GM12878 (cell line): Measurements from ENCODE around the gene IFNA2. TPM values are rescaled to one million over a fixed set of nuclear protein-coding genes. Genes with fewer than 3 reads are reported as not detected.

Experiments used
- ATAC-seq: fragments of 200-7000 bp; cut with Tn5 transposase; 3 replicates; pipeline ENCODE4 v1.9.1; 2020; ENCODE audit warnings: mild to moderate bottlenecking, moderate library complexity
- BruUV-seq: library from RNA; stranded (reverse); fragments of 400-500 nt; replicated peaks from 2 replicates; lab custom pipeline; 2021; lab: Mats Ljungman, UMichigan
- CTCF ChIA-PET: fragments of 300-600 bp; sonication (Branson Sonifier 250); formaldehyde crosslinking; extraction: SDS; loops from one replicate; lab custom pipeline; 2021; ENCODE audit warnings: inconsistent platforms; lab: Yijun Ruan, JAX
- POLR2A ChIA-PET: fragments of 350-600 bp; formaldehyde crosslinking; extraction: SDS; loops from one replicate; lab custom pipeline; 2021; ENCODE audit warnings: inconsistent platforms; lab: Charles Lee
- RAD21 ChIA-PET: fragments of 300-600 bp; sonication (Branson Sonifier 250); formaldehyde crosslinking; loops from one replicate; lab custom pipeline; 2023; ENCODE audit warnings: antibody characterized with exemption; ENCODE audit not compliant: unreplicated experiment; lab: Charles Lee
- SMC1A ChIA-PET: fragments of 300-600 bp; sonication (Branson Sonifier 250); formaldehyde crosslinking; loops from one replicate; lab custom pipeline; 2023; ENCODE audit not compliant: unreplicated experiment, uncharacterized antibody; lab: Charles Lee
- DNase-seq: peaks from one replicate; pipeline ENCODE4 v3.0.0-alpha.2; 2011; ENCODE audit warnings: low read depth, low spot score
- FAIRE-seq: peaks from 3 replicates; lab custom pipeline; 2011; peaks lifted over from hg19 to GRCh38; lab: Jason Lieb, UNC
- H2AFZ ChIP-seq: 2 replicates; pipeline ENCODE4 v1.6.0; 2011; ENCODE audit warnings: low read depth, low read length, control low read depth; ENCODE audit not compliant: control insufficient read depth
- H3K27ac ChIP-seq: 2 replicates; pipeline ENCODE4 v1.5.1; 2011; ENCODE audit warnings: control low read depth; ENCODE audit not compliant: control insufficient read depth, insufficient read depth
- H3K27me3 ChIP-seq, 2 experiments: replicated peaks in 1 of 2; 2 replicates each; pipeline versions ENCODE4 v1.6.0 to v1.6.1; 2011; ENCODE audit warnings: low read length in 1 of 2; ENCODE audit not compliant: control insufficient read depth in 2 of 2, insufficient read depth in 2 of 2
- H3K36me3 ChIP-seq, 2 experiments: 2 replicates each; pipeline ENCODE4 v1.5.1; 2011; ENCODE audit warnings: low read length in 1 of 2; ENCODE audit not compliant: control insufficient read depth in 2 of 2, insufficient read depth in 2 of 2
- H3K4me1 ChIP-seq: 2 replicates; pipeline ENCODE4 v1.6.1; 2011; ENCODE audit warnings: mild to moderate bottlenecking, low read length, moderate library complexity, mixed read lengths; ENCODE audit not compliant: control insufficient read depth, insufficient read depth
- H3K4me2 ChIP-seq: 2 replicates; pipeline ENCODE4 v1.6.0; 2011; ENCODE audit warnings: control low read depth; ENCODE audit not compliant: control insufficient read depth, insufficient read depth
- H3K4me3 ChIP-seq: fragments of 200-600 bp; sonication (generic); 2 replicates; pipeline ENCODE4 v1.5.1; 2016
- H3K79me2 ChIP-seq: 2 replicates; pipeline ENCODE4 v1.6.0; 2011; ENCODE audit warnings: low read length; ENCODE audit not compliant: control insufficient read depth, insufficient read depth
- H3K9ac ChIP-seq: 2 replicates; pipeline ENCODE4 v1.8.0; 2011; ENCODE audit warnings: low read length, control low read depth, mixed read lengths; ENCODE audit not compliant: control insufficient read depth, insufficient read depth
- H3K9me3 ChIP-seq: replicated peaks from 3 replicates; pipeline ENCODE4 v1.5.1; 2011; ENCODE audit warnings: mild to moderate bottlenecking, low read length; ENCODE audit not compliant: control insufficient read depth, insufficient read depth
- H4K20me1 ChIP-seq: 2 replicates; pipeline ENCODE4 v1.6.0; 2011; ENCODE audit not compliant: control insufficient read depth, insufficient read depth
- GABPA ChIP-seq: IDR thresholded peaks from 2 replicates; pipeline ENCODE4 v1.6.1; 2014; ENCODE audit warnings: antibody characterized with exemption, low read depth, mild to moderate bottlenecking, inconsistent platforms
- HDAC2 ChIP-seq: fragments of 200-600 bp; sonication (generic); IDR thresholded peaks from 2 replicates; pipeline ENCODE4 v1.6.1; 2017
- HDAC6 ChIP-seq: fragments of 200-600 bp; sonication (generic); IDR thresholded peaks from one replicate; pipeline ENCODE4 v1.8.0; 2017; ENCODE audit warnings: antibody characterized with exemption; ENCODE audit not compliant: unreplicated experiment
- IKZF1 ChIP-seq: fragments of 450-650 bp; conservative IDR thresholded peaks from 2 replicates; pipeline ENCODE4 v1.6.1; 2017; ENCODE audit warnings: antibody characterized with exemption, mild to moderate bottlenecking
- IKZF2 ChIP-seq, 2 experiments: fragments of 450-650 bp; IDR thresholded peaks; 2 replicates each; pipeline ENCODE4 v1.6.1; 2017; ENCODE audit warnings: mild to moderate bottlenecking in 2 of 2, moderate library complexity in 2 of 2
- JUND ChIP-seq: IDR thresholded peaks from 2 replicates; pipeline ENCODE4 v1.6.1; 2012; ENCODE audit warnings: low read depth, mild to moderate bottlenecking, low read length, improper control_type of control experiment, moderate library complexity
- MEF2B ChIP-seq: fragments of 450-650 bp; IDR thresholded peaks from 2 replicates; pipeline ENCODE4 v1.6.1; 2018; ENCODE audit warnings: mild to moderate bottlenecking, moderate library complexity; ENCODE audit not compliant: partially characterized antibody, poor library complexity, severe bottlenecking
- MYB ChIP-seq: fragments of 150-350 bp; IDR thresholded peaks from 2 replicates; pipeline ENCODE4 v1.6.1; 2014; ENCODE audit warnings: mild to moderate bottlenecking, low read depth, low read length, borderline replicate concordance
- PAX8 ChIP-seq: fragments of 450-650 bp; IDR thresholded peaks from 2 replicates; pipeline ENCODE4 v1.6.1; 2017; ENCODE audit warnings: mild to moderate bottlenecking, moderate library complexity
- RCOR1 ChIP-seq: conservative IDR thresholded peaks from 2 replicates; pipeline ENCODE4 v1.6.1; 2012; ENCODE audit warnings: low read depth, low read length, improper control_type of control experiment
- SMC3 ChIP-seq: IDR thresholded peaks from 2 replicates; pipeline ENCODE4 v1.6.1; 2011; ENCODE audit warnings: low read length, improper control_type of control experiment, borderline replicate concordance
- SP1 ChIP-seq: IDR thresholded peaks from one replicate; pipeline ENCODE4 v1.6.1; 2011; ENCODE audit warnings: low read depth, low read length
- SRF ChIP-seq, 2 experiments: IDR thresholded peaks; 2 replicates each; pipeline ENCODE4 v1.6.1; 2011; ENCODE audit warnings: low read depth in 2 of 2, low read length in 2 of 2, mild to moderate bottlenecking in 1 of 2, moderate library complexity in 1 of 2
- TBL1XR1 ChIP-seq: IDR thresholded peaks from 2 replicates; pipeline ENCODE4 v1.6.1; 2012; ENCODE audit warnings: low read depth, low read length, improper control_type of control experiment
- WGBS: methylation state at CpG from one replicate; pipeline ENCODE4 v1.1.6; 2016; ENCODE audit warnings: low lambda C conversion rate; ENCODE audit not compliant: insufficient replicate concordance, insufficient coverage; ENCODE audit errors: missing lambda C conversion rate; 5-methylcytosine and 5-hydroxymethylcytosine counted together
- in situ Hi-C: fragments of 300-500 bp; cut with MboI; formaldehyde crosslinking; loops from 9 replicates; pipeline ENCODE4 v1.14.3; 2018; ENCODE audit warnings: mixed read lengths
- intact Hi-C: fragments of 100-400 bp; cut with micrococcal nuclease; formaldehyde crosslinking; loops from one replicate; pipeline ENCODE4 v1.14.2; 2022; ENCODE audit not compliant: unreplicated experiment
- polyA plus RNA-seq, 11 experiments: library from polyadenylated mRNA; depleted of rRNA in 4 of 11; unstranded in 6 of 11; stranded (reverse) in 5 of 11; fragments of >200 nt; fragmentation: Nextera tagmentation in 4 of 11; fragmentation: Illumina TruSeq in 1 of 11; extraction: Ambion mirVana in 4 of 11; extraction: Trizol in 1 of 11; gene quantifications; 1 replicate in 1 of 11; 2 replicates in 10 of 11; pipeline versions ENCODE4 v1.2.1 to v1.2.3, GENCODE V29; 2011 to 2016; ENCODE audit warnings: inconsistent platforms in 2 of 11, missing spikeins in 2 of 11, low read depth in 1 of 11
- total RNA-seq, 4 experiments: library from RNA; depleted of rRNA in 3 of 4; stranded (reverse); fragments of >200 nt in 3 of 4; fragmentation: Illumina TruSeq in 1 of 4; extraction: Trizol in 1 of 4; gene quantifications; 2 replicates each; pipeline versions ENCODE4 v1.2.1 to v1.2.3, GENCODE V29; 2013 to 2021
- TF ChIP-seq, protein P1 (sequence below): IDR thresholded peaks from 2 replicates; pipeline ENCODE4 v1.6.1; 2012; ENCODE audit warnings: low read depth, low read length, improper control_type of control experiment
- TF ChIP-seq, protein P2 (sequence below), 3 experiments: IDR thresholded peaks in 2 of 3; conservative IDR thresholded peaks in 1 of 3; 2 replicates each; pipeline ENCODE4 v1.5.1; 2011; ENCODE audit warnings: low read depth in 3 of 3, low read length in 3 of 3, mild to moderate bottlenecking in 3 of 3, control low read depth in 2 of 3, moderate library complexity in 2 of 3, inconsistent platforms in 1 of 3, mixed read lengths in 1 of 3; ENCODE audit not compliant: control insufficient read depth in 2 of 3, insufficient read depth in 1 of 3; ENCODE audit errors: extremely low read depth in 1 of 3

Gene IFNA2
- total and polyA plus RNA-seq, 10 of the 15 experiments (the other 5 are each of a cell fraction or from before 2014, with no cell fraction given) = 0.26 to 2.8 (median 0.66) TPM; not detected in 2

DNA sequence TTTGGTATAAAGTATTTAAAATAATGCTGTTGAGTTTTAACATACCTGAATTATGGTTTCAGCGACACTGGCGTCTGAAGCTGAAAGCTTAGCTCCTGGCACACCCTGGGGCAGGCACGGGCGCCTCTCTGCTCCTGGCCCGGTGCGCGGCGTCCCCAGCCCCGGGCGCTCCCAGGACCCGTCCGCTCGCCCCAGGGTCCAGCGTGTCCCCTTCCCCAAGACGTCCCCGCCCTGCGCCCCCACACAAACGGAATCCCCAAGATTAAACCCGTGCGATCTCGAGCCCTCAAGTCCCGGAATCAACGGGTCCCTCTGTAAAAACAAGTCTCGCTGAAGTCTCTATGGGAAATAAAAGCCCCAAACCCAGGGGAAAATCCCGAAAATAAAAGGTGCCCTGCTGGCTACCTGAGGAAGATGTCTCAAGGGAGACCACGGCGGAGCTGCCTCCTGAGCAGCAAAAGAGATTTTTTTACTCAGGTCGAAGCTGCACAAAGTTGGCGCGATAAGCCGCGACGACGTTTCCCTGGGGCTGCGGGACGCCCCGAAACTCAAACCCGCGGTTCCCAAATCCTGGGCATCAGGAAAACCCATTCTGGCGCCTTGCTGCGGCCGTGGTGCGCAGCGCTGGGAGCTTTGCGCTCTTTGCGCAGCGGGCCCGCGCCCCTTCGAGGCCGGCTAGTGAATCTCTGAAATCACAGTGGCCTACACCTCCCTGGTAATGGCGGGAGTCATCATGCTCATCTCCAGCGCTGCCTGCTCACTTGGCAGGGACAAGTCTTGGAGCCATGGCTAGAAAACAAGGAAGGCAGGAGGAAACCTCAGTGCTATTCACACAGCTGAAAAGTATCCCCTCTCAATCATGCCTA lies 17.4 kb upstream of the IFNA2 start:
- H3K4me3 ChIP-seq = peak overlapping the region; percentile 53; the same call in 1 of the 2 replicates
- no peak for FAIRE-seq
- no TSS peak for BruUV-seq

More for the DNA sequence above, 17.4 kb upstream of the IFNA2 start:
- Histone ChIP-seq H3K4me1 (no peaks in the 10 kb centered on the region), H2AFZ (peak overlapping the region; percentile 65), H3K27ac (no peak overlapping the region), H3K4me2 (peak overlapping the region; percentile 5), H4K20me1 (no peaks in the 10 kb centered on the region), H3K27me3 (peaks cover 0 to 2% of the 10 kb centered on the region in 2 experiments; a peak in 2 of 4 replicates), H3K79me2 (no peaks in the 10 kb centered on the region; the same call in 1 of the 2 replicates), H3K9ac (no peak overlapping the region), H3K9me3 (no peaks in the 10 kb centered on the region), H3K36me3 (no peaks in the 10 kb centered on the region)
- SMC1A ChIA-PET = interaction anchor here (0.7 to 2.6 kb wide), 11 partner anchors 10 to 381 kb away, joined by 3 to 19 read pairs (median 4); no protein-coding TSS in a partner anchor
- TF ChIP-seq HDAC6 (peak; percentile 47), SP1 (no peak), IKZF1 (peak; percentile 33; the same call in 1 of the 2 replicates), RCOR1 (no peak), HDAC2 (no peak), JUND (no peak), MYB (no peak), SRF (IDR thresholded peaks at IDR 0.05; ENCODE audit: low read depth in 2 of 2, low read length in 2 of 2) (no peak), TBL1XR1 (no peak), PAX8 (no peak), IKZF2 (IDR thresholded peaks at IDR 0.05) (0 out of 4 replicates have a peak, but pooled peaks of 1 of the 2 experiments have one; percentile 27), GABPA (no peak), MEF2B (peak; percentile 60), SMC3 (0 out of 2 replicates have a peak, but pooled peaks have one; percentile 18)
- TF ChIP-seq, protein P1, sequence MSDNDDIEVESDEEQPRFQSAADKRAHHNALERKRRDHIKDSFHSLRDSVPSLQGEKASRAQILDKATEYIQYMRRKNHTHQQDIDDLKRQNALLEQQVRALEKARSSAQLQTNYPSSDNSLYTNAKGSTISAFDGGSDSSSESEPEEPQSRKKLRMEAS = no peak
- TF ChIP-seq, protein P2, sequence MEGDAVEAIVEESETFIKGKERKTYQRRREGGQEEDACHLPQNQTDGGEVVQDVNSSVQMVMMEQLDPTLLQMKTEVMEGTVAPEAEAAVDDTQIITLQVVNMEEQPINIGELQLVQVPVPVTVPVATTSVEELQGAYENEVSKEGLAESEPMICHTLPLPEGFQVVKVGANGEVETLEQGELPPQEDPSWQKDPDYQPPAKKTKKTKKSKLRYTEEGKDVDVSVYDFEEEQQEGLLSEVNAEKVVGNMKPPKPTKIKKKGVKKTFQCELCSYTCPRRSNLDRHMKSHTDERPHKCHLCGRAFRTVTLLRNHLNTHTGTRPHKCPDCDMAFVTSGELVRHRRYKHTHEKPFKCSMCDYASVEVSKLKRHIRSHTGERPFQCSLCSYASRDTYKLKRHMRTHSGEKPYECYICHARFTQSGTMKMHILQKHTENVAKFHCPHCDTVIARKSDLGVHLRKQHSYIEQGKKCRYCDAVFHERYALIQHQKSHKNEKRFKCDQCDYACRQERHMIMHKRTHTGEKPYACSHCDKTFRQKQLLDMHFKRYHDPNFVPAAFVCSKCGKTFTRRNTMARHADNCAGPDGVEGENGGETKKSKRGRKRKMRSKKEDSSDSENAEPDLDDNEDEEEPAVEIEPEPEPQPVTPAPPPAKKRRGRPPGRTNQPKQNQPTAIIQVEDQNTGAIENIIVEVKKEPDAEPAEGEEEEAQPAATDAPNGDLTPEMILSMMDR (IDR thresholded peaks at IDR 0.05 in 2 of 3, conservative IDR thresholded peaks at IDR 0.05 in 1 of 3; ENCODE audit: control insufficient read depth in 2 of 3, extremely low read depth in 1 of 3, insufficient read depth in 1 of 3, low read depth in 3 of 3, low read length in 3 of 3) = peak; percentile 2 to 32 (median 16); a peak in 2 of 6 replicates
- ATAC-seq (peak; percentile 83), DNase-seq (no peak)
- in situ Hi-C loops (no loop called here), intact Hi-C loops (no loop called here)
- RAD21 ChIA-PET = interaction anchor here (0.7 to 2.3 kb wide), 6 partner anchors 13 to 77 kb away, joined by 3 to 18 read pairs (median 4); partner anchors contain the start of gene IFNA2
- POLR2A ChIA-PET = interaction anchor here (1.0 to 1.8 kb wide), 4 partner anchors 9 to 76 kb away, joined by 3 to 4 read pairs (median 4); no protein-coding TSS in a partner anchor
- CTCF ChIA-PET = interaction anchor here (0.8 to 3.4 kb wide), 13 partner anchors 9 to 167 kb away, joined by 3 to 35 read pairs (median 4); partner anchors contain the start of gene IFNA2
- 5% methylated on average over 53 of the region's 53 CpGs for WGBS
